CD8-positive, alpha-beta memory T cell (primary cell): ENCODE data around the gene TBC1D2B. TPM values are rescaled to one million over a fixed set of nuclear protein-coding genes. Genes with fewer than 3 reads are reported as not detected.

ENCODE experiments used
- CTCF ChIA-PET: fragments of 350-600 bp; sonication (Branson Sonifier 250); formaldehyde crosslinking; loops from one replicate; lab custom pipeline; 2021; ENCODE audit warnings: antibody characterized with exemption; lab: Charles Lee
- POLR2A ChIA-PET: fragments of 350-600 bp; sonication (Branson Sonifier 250); formaldehyde crosslinking; loops from one replicate; lab custom pipeline; 2021; ENCODE audit warnings: antibody characterized with exemption; lab: Charles Lee
- DNase-seq, 5 donors: peaks; one replicate each; pipeline versions ENCODE4 v3.0.0 to v3.0.0-alpha.2; 2020 to 2022; ENCODE audit warnings: mixed read lengths in 1 of 5
- H3K27ac ChIP-seq: one replicate; pipeline ENCODE4 v1.7.0; 2013; ENCODE audit warnings: low read depth, mild to moderate bottlenecking, low read length, moderate library complexity
- H3K27me3 ChIP-seq: 2 replicates; pipeline ENCODE4 v1.7.0; 2013; ENCODE audit warnings: low read length, mild to moderate bottlenecking; ENCODE audit not compliant: insufficient read depth, poor library complexity, severe bottlenecking
- H3K36me3 ChIP-seq: 2 replicates; pipeline ENCODE4 v1.7.0; 2013; ENCODE audit warnings: mild to moderate bottlenecking, low read length, moderate library complexity; ENCODE audit not compliant: insufficient read depth
- H3K4me1 ChIP-seq: 2 replicates; pipeline ENCODE4 v1.7.0; 2013; ENCODE audit warnings: mild to moderate bottlenecking, low read length, moderate library complexity; ENCODE audit not compliant: insufficient read depth
- H3K4me3 ChIP-seq: 2 replicates; pipeline ENCODE4 v1.7.0; 2013; ENCODE audit warnings: mild to moderate bottlenecking, low read length
- H3K9me3 ChIP-seq: 2 replicates; pipeline ENCODE4 v1.7.0; 2013; ENCODE audit warnings: mild to moderate bottlenecking, low read length
- H3K27ac Mint-ChIP-seq, 8 donors: one replicate each; pipeline ENCODE4 v1.8.0; 2020 to 2021; ENCODE audit warnings: mixed read lengths in 8 of 8, mild to moderate bottlenecking in 6 of 8, inconsistent platforms in 3 of 8, moderate library complexity in 3 of 8
- H3K27me3 Mint-ChIP-seq, 2 donors: one replicate each; pipeline ENCODE4 v1.8.0; 2020 to 2021; ENCODE audit warnings: mixed read lengths in 2 of 2, mild to moderate bottlenecking in 1 of 2, moderate library complexity in 1 of 2
- H3K36me3 Mint-ChIP-seq, 3 donors: one replicate each; pipeline ENCODE4 v1.8.0; 2020 to 2021; ENCODE audit warnings: mixed read lengths in 3 of 3, inconsistent platforms in 1 of 3, mild to moderate bottlenecking in 1 of 3
- H3K4me1 Mint-ChIP-seq, 3 donors: one replicate each; pipeline ENCODE4 v1.8.0; 2020 to 2021; ENCODE audit warnings: mixed read lengths in 3 of 3, inconsistent platforms in 1 of 3, mild to moderate bottlenecking in 1 of 3
- H3K4me3 Mint-ChIP-seq, 7 donors: one replicate each; pipeline ENCODE4 v1.8.0; 2020 to 2021; ENCODE audit warnings: mixed read lengths in 7 of 7, mild to moderate bottlenecking in 6 of 7, moderate library complexity in 4 of 7, inconsistent platforms in 2 of 7
- H3K9me3 Mint-ChIP-seq, 5 donors: one replicate each; pipeline ENCODE4 v1.8.0; 2020 to 2022; ENCODE audit warnings: mixed read lengths in 5 of 5, mild to moderate bottlenecking in 3 of 5, moderate library complexity in 2 of 5, inconsistent platforms in 1 of 5
- polyA plus RNA-seq: library from polyadenylated mRNA; unstranded; fragments of 300-500 nt; fragmentation: Illumina TruSeq; gene quantifications from one replicate; pipeline ENCODE4 v1.2.3, GENCODE V29; 2021
- total RNA-seq, 2 experiments: library from RNA; stranded (reverse); gene quantifications; one replicate each; pipeline ENCODE4 v1.2.3, GENCODE V29; 2021

The TBC1D2B gene
- total and polyA plus RNA-seq, 3 experiments from 2014 or later: 26.4 to 41.1 (median 40.1) TPM

DNA sequence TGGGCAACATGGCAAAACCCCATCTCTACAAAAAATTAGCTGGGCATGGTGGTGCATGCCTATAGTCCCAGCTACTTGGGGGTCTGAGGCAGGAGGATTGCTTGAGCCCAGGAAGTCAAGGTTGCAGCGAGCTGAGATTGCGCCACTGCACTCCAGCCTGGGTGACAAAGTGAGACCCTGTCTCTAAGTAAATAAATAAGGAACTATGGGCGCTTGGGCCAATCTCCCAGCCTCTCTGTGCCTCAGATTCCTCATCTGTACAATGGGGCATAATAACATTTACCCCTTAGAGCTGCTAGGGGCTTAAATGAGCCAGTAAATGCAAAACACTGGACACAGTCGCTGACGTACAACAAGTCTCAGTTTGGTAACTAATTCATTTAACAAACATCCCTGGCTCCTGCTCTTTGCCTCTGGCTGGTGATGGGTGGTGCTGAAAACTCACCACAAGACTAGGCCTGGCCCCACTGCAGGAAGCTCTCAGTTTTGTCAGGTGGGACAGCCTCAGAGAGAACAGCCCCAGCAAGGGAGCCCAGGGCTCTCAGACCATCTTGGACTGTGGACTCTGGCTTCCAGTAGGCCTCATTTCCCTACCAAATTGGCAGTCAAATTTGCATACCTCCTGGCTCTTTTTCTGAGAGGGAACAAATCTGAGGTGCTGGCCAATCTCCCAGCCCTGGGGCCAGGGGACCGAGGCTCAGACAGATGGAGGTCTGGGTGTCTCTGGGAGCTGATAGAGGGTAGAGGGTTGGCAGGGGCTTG is 6.4 kb upstream of the TBC1D2B start:
- peak overlapping the region in 1 of 8 donors; percentile 15 for H3K27ac Mint-ChIP-seq

DNA sequence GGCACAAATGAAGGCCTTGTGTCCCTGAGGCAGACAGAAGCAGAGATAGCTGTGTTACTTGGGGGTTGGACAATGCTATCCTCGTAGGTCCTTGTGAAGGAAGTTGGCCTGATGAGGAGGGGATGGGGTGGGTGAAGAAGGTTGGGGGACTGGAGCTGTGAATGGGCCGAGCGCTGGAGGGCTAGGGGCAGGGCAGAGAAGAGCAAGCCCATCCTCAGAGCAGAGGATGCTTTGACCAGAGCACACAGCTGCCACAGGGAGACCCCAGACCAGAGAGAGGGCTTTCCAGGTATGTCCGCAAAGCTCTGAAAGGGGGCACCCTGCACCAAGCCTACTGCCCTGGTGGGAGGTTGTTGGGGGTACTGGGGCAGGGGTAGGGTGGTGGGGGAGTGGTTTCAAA is 5.7 kb upstream of the TBC1D2B start:
- no peak overlapping the region for H3K4me3 Mint-ChIP-seq
- no peak overlapping the region for H3K27ac Mint-ChIP-seq
- H3K27ac ChIP-seq: no peak overlapping the region
- no peaks in the 10 kb centered on the region for H3K9me3 ChIP-seq
- no peaks in the 10 kb centered on the region for H3K9me3 Mint-ChIP-seq
- H3K27me3 ChIP-seq: no peaks in the 10 kb centered on the region
- POLR2A ChIA-PET: no interaction called here
- H3K4me1 ChIP-seq: peaks cover 3% of the 10 kb centered on the region
- H3K4me1 Mint-ChIP-seq: peaks cover 2 to 20% (median 4%) of the 10 kb centered on the region in 3 donors
- no peak overlapping the region for H3K4me3 ChIP-seq
- CTCF ChIA-PET: interaction anchor here (1.2 to 1.5 kb wide), 2 partner anchors 33 to 117 kb away, joined by 3 to 5 read pairs; no protein-coding TSS in a partner anchor
- no peaks in the 10 kb centered on the region for H3K36me3 ChIP-seq
- DNase-seq: peak in 1 of 5 donors; percentile 8
- no peaks in the 10 kb centered on the region for H3K36me3 Mint-ChIP-seq
- H3K27me3 Mint-ChIP-seq: no peaks in the 10 kb centered on the region

More for the DNA sequence above, 6.4 kb upstream of the TBC1D2B start:
- no peak for DNase-seq
- H3K4me1 ChIP-seq: no peaks in the 10 kb centered on the region
- H3K36me3 ChIP-seq: no peaks in the 10 kb centered on the region
- H3K9me3 Mint-ChIP-seq: no peaks in the 10 kb centered on the region
- no peak overlapping the region for H3K4me3 ChIP-seq
- H3K27ac ChIP-seq: no peak overlapping the region
- CTCF ChIA-PET: interaction anchor here (1.5 kb wide), 1 partner anchor 117 kb away, joined by 5 read pairs; no protein-coding TSS in a partner anchor
- H3K4me1 Mint-ChIP-seq: peaks cover 0 to 16% (median 3%) of the 10 kb centered on the region in 3 donors
- POLR2A ChIA-PET: no interaction called here
- no peaks in the 10 kb centered on the region for H3K27me3 Mint-ChIP-seq
- H3K27me3 ChIP-seq: no peaks in the 10 kb centered on the region
- no peaks in the 10 kb centered on the region for H3K9me3 ChIP-seq
- H3K36me3 Mint-ChIP-seq: no peaks in the 10 kb centered on the region
- no peak overlapping the region for H3K4me3 Mint-ChIP-seq

DNA sequence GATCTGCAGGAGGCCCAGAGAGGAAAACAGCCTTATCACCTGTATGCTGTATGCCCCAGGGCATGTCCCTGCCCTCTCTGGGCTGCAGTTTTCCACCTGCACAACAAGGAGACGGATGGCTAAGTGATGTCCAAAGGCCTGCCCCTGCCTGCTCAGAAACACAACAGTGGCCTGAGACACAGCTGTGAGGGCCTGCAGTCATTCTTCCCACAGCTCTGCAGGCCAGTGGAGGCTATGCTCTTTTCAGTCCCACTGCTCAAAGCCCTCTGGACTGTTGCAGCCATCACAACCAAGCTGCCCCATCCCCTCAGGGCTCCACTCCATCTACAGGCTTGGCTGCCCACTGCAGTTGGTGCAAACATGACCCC is 5.2 kb upstream of the TBC1D2B start:
- Mint-ChIP-seq H3K36me3 (peaks cover 0 to 1% (median 0%) of the 10 kb centered on the region in 3 donors), H3K9me3 (no peaks in the 10 kb centered on the region)
- POLR2A ChIA-PET: no interaction called here

DNA sequence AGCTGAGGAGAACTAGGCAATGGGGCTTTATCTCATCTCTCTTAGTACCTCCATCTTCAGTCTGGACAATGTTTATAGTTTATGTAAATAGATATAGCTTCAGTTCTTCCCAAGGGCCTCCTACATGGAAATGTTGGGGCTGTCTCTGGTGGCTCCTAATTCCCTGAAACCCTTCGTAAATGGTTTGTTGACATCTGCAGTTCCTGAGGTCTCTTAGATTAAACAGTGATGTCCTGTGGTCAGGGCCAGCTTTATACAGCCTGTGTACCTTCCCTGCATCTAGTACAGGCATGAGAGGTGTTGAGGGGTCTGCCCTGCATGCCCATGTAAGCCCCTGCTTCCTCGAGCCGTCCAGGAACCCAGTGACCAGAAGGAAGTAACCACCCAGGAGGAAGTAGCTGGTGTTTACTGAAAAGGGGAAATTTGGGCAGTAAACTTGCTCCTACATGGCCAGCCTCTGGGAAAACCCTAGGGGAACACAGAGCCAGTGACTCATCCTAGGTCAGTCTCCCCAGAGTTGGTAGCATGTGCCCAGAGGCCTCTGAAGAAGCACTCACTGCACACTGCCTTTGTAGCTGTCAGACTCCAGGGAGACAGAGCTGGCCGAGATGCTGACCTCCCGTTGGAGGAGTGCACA is 4.7 kb upstream of the TBC1D2B start:
- ChIA-PET CTCF (interaction anchor here (1.2 to 1.4 kb wide), 3 partner anchors 26 to 122 kb away, joined by 3 read pairs; no protein-coding TSS in a partner anchor), POLR2A (no interaction called here)
- peaks cover 7 to 24% (median 9%) of the 10 kb centered on the region in 3 donors for H3K4me1 Mint-ChIP-seq
- H3K4me1 ChIP-seq: peaks cover 7% of the 10 kb centered on the region
- H3K4me3 ChIP-seq: no peak overlapping the region
- no peak for DNase-seq
- no peak overlapping the region for H3K27ac ChIP-seq
- no peaks in the 10 kb centered on the region for H3K9me3 ChIP-seq
- H3K27ac Mint-ChIP-seq: peak overlapping the region in 4 of 8 donors; percentile 12 to 81 (median 46)
- no peaks in the 10 kb centered on the region for H3K27me3 Mint-ChIP-seq
- peaks cover 0 to 2% (median 0%) of the 10 kb centered on the region in 3 donors for H3K36me3 Mint-ChIP-seq
- H3K9me3 Mint-ChIP-seq: no peaks in the 10 kb centered on the region
- H3K27me3 ChIP-seq: no peaks in the 10 kb centered on the region
- H3K4me3 Mint-ChIP-seq: peak overlapping the region in 2 of 7 donors; percentile 36 to 63
- no peaks in the 10 kb centered on the region for H3K36me3 ChIP-seq

More for the DNA sequence above, 5.2 kb upstream of the TBC1D2B start:
- Histone ChIP-seq H3K9me3 (no peaks in the 10 kb centered on the region), H3K4me3 (no peak overlapping the region), H3K27ac (no peak overlapping the region), H3K27me3 (no peaks in the 10 kb centered on the region), H3K36me3 (no peaks in the 10 kb centered on the region), H3K4me1 (peaks cover 7% of the 10 kb centered on the region)
- CTCF ChIA-PET: interaction anchor here (1.2 to 1.5 kb wide), 2 partner anchors 32 to 116 kb away, joined by 3 to 5 read pairs; no protein-coding TSS in a partner anchor
- DNase-seq: peak in 1 of 5 donors; percentile 25
- Mint-ChIP-seq H3K4me1 (peaks cover 6 to 24% (median 9%) of the 10 kb centered on the region in 3 donors), H3K27me3 (no peaks in the 10 kb centered on the region), H3K4me3 (no peak overlapping the region), H3K27ac (no peak overlapping the region)

DNA sequence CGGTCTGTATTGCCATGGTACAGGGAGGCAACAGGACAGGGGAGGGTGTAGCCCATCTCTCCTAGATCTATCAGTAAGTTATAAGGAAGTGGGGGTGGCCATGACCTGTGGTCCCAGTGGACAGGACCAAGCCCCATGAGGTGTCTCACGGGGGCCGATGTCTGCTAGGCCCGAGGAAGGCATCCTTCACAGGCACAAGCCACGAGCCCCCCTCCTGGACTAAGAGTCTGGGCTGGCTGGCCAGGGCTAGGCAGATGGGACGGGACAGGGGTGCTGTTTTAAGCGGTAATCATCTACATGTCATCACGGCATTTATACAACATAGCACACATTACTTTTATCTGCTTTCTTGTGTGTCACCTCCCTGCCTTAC is 2.6 kb upstream of the TBC1D2B start:
- H3K27me3 ChIP-seq: no peaks in the 10 kb centered on the region
- H3K9me3 ChIP-seq: no peaks in the 10 kb centered on the region
- Mint-ChIP-seq H3K27ac (peak overlapping the region in 3 of 8 donors; percentile 36 to 74 (median 38)), H3K27me3 (no peaks in the 10 kb centered on the region), H3K4me1 (peaks cover 20 to 41% (median 25%) of the 10 kb centered on the region in 3 donors), H3K4me3 (peak overlapping the region in 1 of 7 donors; percentile 31), H3K9me3 (no peaks in the 10 kb centered on the region), H3K36me3 (peaks cover 0 to 12% (median 0%) of the 10 kb centered on the region in 3 donors)
- no peak for DNase-seq
- CTCF ChIA-PET: interaction anchor here (1.1 to 1.4 kb wide), 3 partner anchors 11 to 81 kb away, joined by 4 to 5 read pairs (median 4); no protein-coding TSS in a partner anchor
- H3K36me3 ChIP-seq: no peaks in the 10 kb centered on the region
- H3K27ac ChIP-seq: no peak overlapping the region
- peaks cover 20% of the 10 kb centered on the region for H3K4me1 ChIP-seq
- POLR2A ChIA-PET: interaction anchor here (1.4 kb wide), 1 partner anchor 32 kb away, joined by 3 read pairs; no protein-coding TSS in a partner anchor
- H3K4me3 ChIP-seq: no peak overlapping the region

DNA sequence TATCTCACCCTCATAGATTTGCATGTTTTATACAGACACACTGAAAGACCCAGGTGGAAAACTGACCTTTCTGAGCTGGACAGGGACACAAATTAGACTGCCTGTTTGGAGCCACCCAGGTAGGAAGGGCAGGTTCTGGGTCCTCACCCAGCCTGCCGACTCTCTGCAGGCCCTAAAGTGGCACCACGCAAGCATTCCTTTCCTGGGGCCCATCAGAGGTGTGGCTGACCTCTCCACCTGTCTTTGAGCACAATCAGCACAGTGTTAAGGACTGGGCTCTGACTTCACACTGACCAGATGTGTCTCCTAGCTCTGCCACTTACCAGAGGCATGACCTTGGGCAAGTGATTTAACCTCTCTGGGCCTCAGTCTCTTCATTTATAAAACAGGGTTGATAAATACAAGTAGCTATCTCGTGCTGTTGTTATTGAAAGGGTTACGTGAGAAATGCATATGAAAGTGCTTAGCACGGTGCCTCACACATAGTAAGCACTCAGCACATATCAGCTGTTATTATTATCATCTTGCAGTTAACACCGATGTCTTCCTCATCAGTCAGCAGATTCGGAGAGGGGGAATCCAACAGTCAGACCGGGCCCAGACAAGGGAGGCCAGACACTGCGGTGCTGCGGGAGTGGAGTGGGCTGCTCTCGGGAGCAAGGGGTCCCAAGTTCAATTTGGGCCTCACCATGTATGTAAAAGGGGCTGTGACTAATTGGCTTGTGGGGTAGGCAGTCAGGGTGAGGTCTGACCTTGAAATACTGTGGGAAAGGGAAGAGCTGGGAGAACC is 2.0 kb upstream of the TBC1D2B start:
- Mint-ChIP-seq H3K9me3 (no peaks in the 10 kb centered on the region), H3K4me3 (peak overlapping the region in 5 of 7 donors; percentile 20 to 84 (median 31)), H3K36me3 (peaks cover 0 to 15% (median 2%) of the 10 kb centered on the region in 3 donors), H3K27me3 (no peaks in the 10 kb centered on the region), H3K27ac (peak overlapping the region in 5 of 8 donors; percentile 36 to 79 (median 50)), H3K4me1 (peaks cover 23 to 44% (median 29%) of the 10 kb centered on the region in 3 donors)
- ChIA-PET CTCF (interaction anchor here (1.1 to 1.4 kb wide), 3 partner anchors 11 to 80 kb away, joined by 4 to 5 read pairs (median 4); no protein-coding TSS in a partner anchor), POLR2A (interaction anchor here (1.4 kb wide), 1 partner anchor 32 kb away, joined by 3 read pairs; no protein-coding TSS in a partner anchor)
- no peaks in the 10 kb centered on the region for H3K27me3 ChIP-seq
- no peaks in the 10 kb centered on the region for H3K36me3 ChIP-seq
- H3K27ac ChIP-seq: no peak overlapping the region
- H3K4me3 ChIP-seq: no peak overlapping the region
- peak in 1 of 5 donors; percentile 38 for DNase-seq
- no peaks in the 10 kb centered on the region for H3K9me3 ChIP-seq
- H3K4me1 ChIP-seq: peaks cover 20% of the 10 kb centered on the region

DNA sequence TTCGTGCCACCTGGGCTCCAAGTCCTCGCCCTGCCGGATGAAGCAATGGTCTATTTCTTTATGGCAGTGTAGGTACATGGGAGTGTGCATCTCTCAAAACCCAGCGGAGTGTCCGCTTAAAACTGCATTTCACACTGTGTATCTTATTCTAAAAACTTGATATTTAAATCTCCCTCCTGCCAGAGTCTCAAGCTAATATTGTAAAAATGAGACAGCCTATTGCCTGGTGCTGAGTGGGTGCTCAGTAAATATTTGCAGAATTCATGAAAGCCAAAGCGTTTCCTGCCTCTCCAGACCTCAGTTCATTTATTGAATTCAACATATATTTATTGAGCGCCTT is 330 bp upstream of the TBC1D2B start:
- DNase-seq: no peak
- no peaks in the 10 kb centered on the region for H3K9me3 ChIP-seq
- ChIA-PET POLR2A (interaction anchor here (0.6 to 1.5 kb wide), 4 partner anchors 10 to 360 kb away, joined by 3 to 7 read pairs (median 4); partner anchors contain the start of gene IREB2), CTCF (interaction anchor here (0.6 to 1.5 kb wide), 9 partner anchors 9 to 31 kb away, joined by 3 to 9 read pairs (median 3); no protein-coding TSS in a partner anchor)
- H3K27ac ChIP-seq: no peak overlapping the region
- no peaks in the 10 kb centered on the region for H3K9me3 Mint-ChIP-seq
- peaks cover 27% of the 10 kb centered on the region for H3K4me1 ChIP-seq
- H3K27ac Mint-ChIP-seq: peak overlapping the region; percentile 82 to 96 (median 90)
- H3K4me3 ChIP-seq: peak overlapping the region; percentile 45
- peak overlapping the region; percentile 84 to 100 (median 90) for H3K4me3 Mint-ChIP-seq
- H3K27me3 ChIP-seq: no peaks in the 10 kb centered on the region
- peaks cover 0 to 18% (median 5%) of the 10 kb centered on the region in 3 donors for H3K36me3 Mint-ChIP-seq
- peaks cover 39 to 53% (median 39%) of the 10 kb centered on the region in 3 donors for H3K4me1 Mint-ChIP-seq
- no peaks in the 10 kb centered on the region for H3K36me3 ChIP-seq
- H3K27me3 Mint-ChIP-seq: no peaks in the 10 kb centered on the region
